ENCODE results near the gene MEGF9. TPM values are rescaled to one million over a fixed set of nuclear protein-coding genes. Genes with fewer than 3 reads are reported as not detected.

The MEGF9 gene
- total and polyA plus RNA-seq, 8 donors: 1.7 to 11.0 (median 5.0) TPM

GRCh38 chr9:120718316-120718715, 4.0 kb upstream of the MEGF9 start:
- no peaks in the 10 kb centered on the region for H3K4me1 ChIP-seq
- no peak overlapping the region for H3K27ac ChIP-seq
- intact Hi-C loops (cut with DNase I): no loop called here
- no peak for TF ChIP-seq CTCF (IDR thresholded peaks at IDR 0.05)
- 58 to 65% methylated on average over 3 of the region's 3 CpGs for WGBS, 2 donors
- H3K9me3 ChIP-seq: no peaks in the 10 kb centered on the region
- no peaks in the 10 kb centered on the region for H3K27me3 ChIP-seq
- no peak for DNase-seq
- FAIRE-seq: no peak
- no peak overlapping the region for H3K4me3 ChIP-seq
- no peak for ATAC-seq
- no peaks in the 10 kb centered on the region for H3K36me3 ChIP-seq

DNA sequence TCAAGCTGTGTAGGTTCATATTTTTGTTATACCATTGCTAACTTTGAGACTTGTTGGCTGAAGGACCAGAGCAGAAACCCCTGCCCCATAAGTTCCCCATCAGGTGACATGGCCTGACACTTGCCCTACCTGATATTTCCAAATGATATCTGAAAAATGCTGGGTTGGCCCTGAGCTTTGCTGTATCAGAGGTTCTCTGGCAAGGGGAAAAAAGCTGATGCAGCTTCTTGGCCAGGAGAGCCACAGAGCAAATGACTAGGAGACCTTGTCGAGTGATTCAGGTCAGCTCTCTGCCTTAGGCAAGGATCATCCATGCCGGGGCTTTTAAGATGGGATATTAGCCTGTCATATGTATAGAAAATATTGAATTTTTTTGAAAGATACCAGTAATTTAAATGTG, 2.9 kb upstream of the MEGF9 start:
- intact Hi-C loops (cut with DNase I): no loop called here
- no peak for FAIRE-seq
- WGBS, 2 donors: 43% methylated on average over 2 of the region's 2 CpGs
- peak overlapping the region in 1 of 4 donors; percentile 15 for H3K27ac ChIP-seq
- no peaks in the 10 kb centered on the region for H3K27me3 ChIP-seq
- ATAC-seq: peak in 1 of 4 donors; percentile 2
- no peaks in the 10 kb centered on the region for H3K9me3 ChIP-seq
- H3K36me3 ChIP-seq: no peaks in the 10 kb centered on the region
- TF ChIP-seq CTCF (IDR thresholded peaks at IDR 0.05): no peak
- H3K4me1 ChIP-seq: peaks cover 0 to 3% (median 1%) of the 10 kb centered on the region in 3 donors
- no peak overlapping the region for H3K4me3 ChIP-seq
- no peak for DNase-seq

DNA sequence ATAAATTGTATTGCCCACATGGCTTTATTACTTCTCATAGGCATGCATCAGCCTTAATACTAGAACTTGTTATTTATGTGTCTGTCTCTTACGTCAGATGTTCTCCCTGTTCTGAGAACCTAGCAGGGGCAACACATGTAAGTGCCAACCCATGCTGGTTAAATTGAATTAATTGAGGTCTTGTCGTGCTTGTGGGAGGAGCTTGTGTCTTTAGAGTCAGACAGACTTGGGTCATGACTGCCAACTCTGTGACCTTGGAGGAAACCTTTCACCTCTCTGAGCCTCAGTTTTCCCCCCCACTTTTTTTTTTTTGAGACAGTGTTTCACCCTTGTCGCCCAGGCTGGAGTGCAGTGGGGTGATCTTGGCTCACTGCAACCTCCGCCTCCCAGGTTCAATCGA, 2.2 kb upstream of the MEGF9 start:
- no peaks in the 10 kb centered on the region for H3K9me3 ChIP-seq
- TF ChIP-seq CTCF (IDR thresholded peaks at IDR 0.05): no peak
- DNase-seq (no peak), ATAC-seq (no peak), FAIRE-seq (no peak)
- H3K27ac ChIP-seq: no peak overlapping the region
- 71 to 77% methylated on average over 5 of the region's 5 CpGs for WGBS, 2 donors
- no peaks in the 10 kb centered on the region for H3K27me3 ChIP-seq
- no peaks in the 10 kb centered on the region for H3K36me3 ChIP-seq
- no peak overlapping the region for H3K4me3 ChIP-seq
- intact Hi-C loops (cut with DNase I): no loop called here
- peaks cover 0 to 8% (median 5%) of the 10 kb centered on the region in 3 donors for H3K4me1 ChIP-seq

GRCh38 chr9:120715389-120715924, 1.2 kb upstream of the MEGF9 start:
- no peak for FAIRE-seq
- ATAC-seq: no peak
- Histone ChIP-seq H3K9me3 (no peaks in the 10 kb centered on the region), H3K4me3 (no peak overlapping the region), H3K4me1 (peaks cover 4 to 17% (median 13%) of the 10 kb centered on the region in 3 donors), H3K36me3 (no peaks in the 10 kb centered on the region), H3K27ac (no peak overlapping the region), H3K27me3 (no peaks in the 10 kb centered on the region)
- TF ChIP-seq CTCF (IDR thresholded peaks at IDR 0.05): no peak
- WGBS, 2 donors: 74 to 81% methylated on average over 14 of the region's 14 CpGs
- intact Hi-C loops (cut with DNase I): no loop called here
- peak in 2 of 6 donors; percentile 57 to 69 for DNase-seq

- H3K27me3 ChIP-seq: no peaks in the 10 kb centered on the region
- peak overlapping the region; percentile 58 to 91 (median 80) for H3K4me3 ChIP-seq
- H3K4me1 ChIP-seq: peaks cover 5 to 17% (median 13%) of the 10 kb centered on the region in 3 donors
- no peak for FAIRE-seq
- peak in 4 of 6 donors; percentile 24 to 78 (median 52) for DNase-seq
- H3K36me3 ChIP-seq: no peaks in the 10 kb centered on the region
- peak overlapping the region in 3 of 4 donors; percentile 29 to 89 (median 47) for H3K27ac ChIP-seq
- no peaks in the 10 kb centered on the region for H3K9me3 ChIP-seq
- no peak for ATAC-seq
- WGBS, 2 donors: 14 to 15% methylated on average over 29 to 30 of the region's 30 CpGs
- intact Hi-C loops (cut with DNase I): no loop called here
- TF ChIP-seq CTCF (IDR thresholded peaks at IDR 0.05): no peak
Observed at GRCh38 chr9:120714846-120715388, 647 bp upstream of the MEGF9 start.

Data from pancreas (tissue), 10 donors.